Measurements from ENCODE around the gene LPCAT2. TPM values are rescaled to one million over a fixed set of nuclear protein-coding genes. Genes with fewer than 3 reads are reported as not detected.

LPCAT2 gene, protein sequence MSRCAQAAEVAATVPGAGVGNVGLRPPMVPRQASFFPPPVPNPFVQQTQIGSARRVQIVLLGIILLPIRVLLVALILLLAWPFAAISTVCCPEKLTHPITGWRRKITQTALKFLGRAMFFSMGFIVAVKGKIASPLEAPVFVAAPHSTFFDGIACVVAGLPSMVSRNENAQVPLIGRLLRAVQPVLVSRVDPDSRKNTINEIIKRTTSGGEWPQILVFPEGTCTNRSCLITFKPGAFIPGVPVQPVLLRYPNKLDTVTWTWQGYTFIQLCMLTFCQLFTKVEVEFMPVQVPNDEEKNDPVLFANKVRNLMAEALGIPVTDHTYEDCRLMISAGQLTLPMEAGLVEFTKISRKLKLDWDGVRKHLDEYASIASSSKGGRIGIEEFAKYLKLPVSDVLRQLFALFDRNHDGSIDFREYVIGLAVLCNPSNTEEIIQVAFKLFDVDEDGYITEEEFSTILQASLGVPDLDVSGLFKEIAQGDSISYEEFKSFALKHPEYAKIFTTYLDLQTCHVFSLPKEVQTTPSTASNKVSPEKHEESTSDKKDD
- total RNA-seq (9.5 and 13.9 TPM in 2 replicates), polyA plus RNA-seq (6.4 and 10.6 TPM in 2 replicates)

DNA sequence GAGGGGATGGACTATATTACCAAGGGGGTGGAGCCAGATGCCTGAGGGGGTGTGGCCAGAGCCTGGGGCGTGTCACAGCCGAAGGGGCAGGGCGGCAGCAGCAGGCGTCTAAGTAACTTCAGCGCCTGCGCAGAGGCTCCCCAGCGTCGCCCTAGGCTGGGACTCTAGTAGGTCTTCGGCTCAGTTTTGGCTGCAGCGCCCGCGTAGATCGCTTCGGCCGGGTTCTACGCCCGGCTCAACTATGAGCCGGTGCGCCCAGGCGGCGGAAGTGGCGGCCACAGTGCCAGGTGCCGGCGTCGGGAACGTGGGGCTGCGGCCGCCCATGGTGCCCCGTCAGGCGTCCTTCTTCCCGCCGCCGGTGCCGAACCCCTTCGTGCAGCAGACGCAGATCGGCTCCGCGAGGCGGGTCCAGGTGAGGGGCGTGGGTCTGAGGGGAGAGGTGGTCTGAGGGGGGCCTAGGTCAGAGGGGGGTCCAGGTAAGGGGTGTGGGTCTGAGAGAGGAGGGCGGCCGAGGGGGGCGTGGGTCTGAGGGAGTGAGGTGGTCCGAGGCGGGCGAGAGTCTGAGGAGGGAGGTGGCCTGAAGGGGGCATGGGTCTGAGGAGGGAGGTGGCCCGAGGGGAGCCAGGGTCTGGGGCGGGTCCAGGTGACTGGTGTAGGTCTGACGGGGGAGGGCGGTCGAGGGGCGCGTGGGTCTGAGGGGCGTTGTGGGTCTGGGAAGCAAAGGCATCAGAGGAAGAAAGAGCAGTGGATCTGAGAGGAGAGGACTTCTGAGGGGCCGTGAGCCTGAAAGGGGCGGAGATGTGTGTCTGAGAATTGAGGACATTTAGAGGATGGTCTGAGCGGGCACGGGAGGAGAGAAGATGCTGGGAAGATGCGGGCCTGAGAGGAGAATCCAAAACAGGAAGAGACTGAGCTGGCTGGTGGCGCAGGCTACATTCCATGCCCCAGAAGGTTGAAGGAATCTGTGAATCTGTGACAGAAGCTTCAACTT, at the start of gene LPCAT2:
TSS of gene LPCAT2 (plus strand) at position 132 of the 991 bp plus-strand sequence. CDS start at position 242, 110 bp downstream.
- H3K27ac ChIP-seq = no peak within 1 kb of the TSS
- 3% methylated on average over 45 of the region's 61 CpGs for WGBS (ENCODE audit: low lambda C conversion rate, missing lambda C conversion rate)
- DNase-seq (ENCODE audit: low spot score) = peak; percentile 94

GRCh38 chr16:55462241-55462640, 46.6 kb upstream of the LPCAT2 start:
- Histone ChIP-seq H3K27ac (no peak overlapping the region), H4K20me1 (ENCODE audit: insufficient read depth, poor library complexity, severe bottlenecking) (no peaks in the 10 kb centered on the region), H3K79me2 (no peaks in the 10 kb centered on the region), H3K36me3 (replicated peaks; ENCODE audit: insufficient read depth, low read depth) (no peaks in the 10 kb centered on the region), H3K4me1 (ENCODE audit: insufficient read depth) (no peaks in the 10 kb centered on the region), H3K9me2 (replicated peaks; ENCODE audit: insufficient read depth) (no peaks in the 10 kb centered on the region), H3K9me3 (ENCODE audit: low read depth) (no peaks in the 10 kb centered on the region), H2AFZ (no peak overlapping the region), H3K27me3 (no peaks in the 10 kb centered on the region), H3K4me2 (no peak overlapping the region), H3K4me3 (no peak overlapping the region)
- WGBS (ENCODE audit: low lambda C conversion rate, missing lambda C conversion rate) = 78% methylated on average over 6 of the region's 6 CpGs
- TF ChIP-seq, protein P1, sequence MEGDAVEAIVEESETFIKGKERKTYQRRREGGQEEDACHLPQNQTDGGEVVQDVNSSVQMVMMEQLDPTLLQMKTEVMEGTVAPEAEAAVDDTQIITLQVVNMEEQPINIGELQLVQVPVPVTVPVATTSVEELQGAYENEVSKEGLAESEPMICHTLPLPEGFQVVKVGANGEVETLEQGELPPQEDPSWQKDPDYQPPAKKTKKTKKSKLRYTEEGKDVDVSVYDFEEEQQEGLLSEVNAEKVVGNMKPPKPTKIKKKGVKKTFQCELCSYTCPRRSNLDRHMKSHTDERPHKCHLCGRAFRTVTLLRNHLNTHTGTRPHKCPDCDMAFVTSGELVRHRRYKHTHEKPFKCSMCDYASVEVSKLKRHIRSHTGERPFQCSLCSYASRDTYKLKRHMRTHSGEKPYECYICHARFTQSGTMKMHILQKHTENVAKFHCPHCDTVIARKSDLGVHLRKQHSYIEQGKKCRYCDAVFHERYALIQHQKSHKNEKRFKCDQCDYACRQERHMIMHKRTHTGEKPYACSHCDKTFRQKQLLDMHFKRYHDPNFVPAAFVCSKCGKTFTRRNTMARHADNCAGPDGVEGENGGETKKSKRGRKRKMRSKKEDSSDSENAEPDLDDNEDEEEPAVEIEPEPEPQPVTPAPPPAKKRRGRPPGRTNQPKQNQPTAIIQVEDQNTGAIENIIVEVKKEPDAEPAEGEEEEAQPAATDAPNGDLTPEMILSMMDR (IDR thresholded peaks at IDR 0.05; ENCODE audit: poor library complexity) = no peak
- no peak for DNase-seq (ENCODE audit: low spot score)

More for the DNA sequence above, at the start of gene LPCAT2:
- Histone ChIP-seq H3K4me1 (ENCODE audit: insufficient read depth) (no peaks in the 10 kb centered on the region), H3K79me2 (no peaks in the 10 kb centered on the region), H3K9me3 (ENCODE audit: low read depth) (peaks cover 15% of the 10 kb centered on the region), H4K20me1 (ENCODE audit: insufficient read depth, poor library complexity, severe bottlenecking) (no peaks in the 10 kb centered on the region), H3K4me3 (peak within 1 kb of the TSS; percentile 22), H2AFZ (peak within 1 kb of the TSS; percentile 47), H3K4me2 (peak within 1 kb of the TSS; percentile 92), H3K9me2 (replicated peaks; ENCODE audit: insufficient read depth) (no peaks in the 10 kb centered on the region), H3K36me3 (replicated peaks; ENCODE audit: insufficient read depth, low read depth) (no peaks in the 10 kb centered on the region), H3K27me3 (no peaks in the 10 kb centered on the region)
- TF ChIP-seq EZH2 (IDR thresholded peaks at IDR 0.05; ENCODE audit: borderline replicate concordance) = no peak
- TF ChIP-seq EZH2phosphoT487 (IDR thresholded peaks at IDR 0.05; ENCODE audit: low read depth, severe bottlenecking, unreplicated experiment) = no peak
- TF ChIP-seq, protein P1 (IDR thresholded peaks at IDR 0.05; ENCODE audit: poor library complexity) = no peak

- TF ChIP-seq EZH2 (IDR thresholded peaks at IDR 0.05; ENCODE audit: borderline replicate concordance) (no peak), EZH2phosphoT487 (IDR thresholded peaks at IDR 0.05; ENCODE audit: low read depth, severe bottlenecking, unreplicated experiment) (no peak)
- TF ChIP-seq, protein P1 (IDR thresholded peaks at IDR 0.05; ENCODE audit: poor library complexity) = no peak
- DNase-seq (ENCODE audit: low spot score) = no peak
- Histone ChIP-seq H3K4me3 (no peak overlapping the region), H3K79me2 (no peaks in the 10 kb centered on the region), H2AFZ (no peak overlapping the region), H3K27me3 (no peaks in the 10 kb centered on the region), H3K9me2 (replicated peaks; ENCODE audit: insufficient read depth) (no peaks in the 10 kb centered on the region), H3K4me2 (no peak overlapping the region), H3K27ac (no peak overlapping the region), H3K36me3 (replicated peaks; ENCODE audit: insufficient read depth, low read depth) (no peaks in the 10 kb centered on the region), H3K9me3 (ENCODE audit: low read depth) (no peaks in the 10 kb centered on the region), H3K4me1 (ENCODE audit: insufficient read depth) (no peaks in the 10 kb centered on the region), H4K20me1 (ENCODE audit: insufficient read depth, poor library complexity, severe bottlenecking) (no peaks in the 10 kb centered on the region)
- WGBS (ENCODE audit: low lambda C conversion rate, missing lambda C conversion rate) = 63% methylated on average over 4 of the region's 4 CpGs
These were observed 44.5 kb upstream of the LPCAT2 start for GRCh38 chr16:55464375-55464774.
